NCI-H2196 (cell line): ENCODE data around the gene HMHB1.
"Not testable (repeated sequence)": the region's sequence is repeated elsewhere in the genome, so short reads cannot be mapped to it uniquely, and the experiment has no call there.

Experiments
- DNase-seq: peaks from one replicate; lab custom pipeline; 2025; ENCODE audit not compliant: unreplicated experiment; lab: John Stamatoyannopoulos, UW

The HMHB1 gene

GRCh38 chr5:143801252-143801939 is 10.6 kb upstream of the HMHB1 start:
- DNase-seq, result no peak

GRCh38 chr5:143805861-143806260 is 6.1 kb upstream of the HMHB1 start:
- DNase-seq, result no peak

DNA sequence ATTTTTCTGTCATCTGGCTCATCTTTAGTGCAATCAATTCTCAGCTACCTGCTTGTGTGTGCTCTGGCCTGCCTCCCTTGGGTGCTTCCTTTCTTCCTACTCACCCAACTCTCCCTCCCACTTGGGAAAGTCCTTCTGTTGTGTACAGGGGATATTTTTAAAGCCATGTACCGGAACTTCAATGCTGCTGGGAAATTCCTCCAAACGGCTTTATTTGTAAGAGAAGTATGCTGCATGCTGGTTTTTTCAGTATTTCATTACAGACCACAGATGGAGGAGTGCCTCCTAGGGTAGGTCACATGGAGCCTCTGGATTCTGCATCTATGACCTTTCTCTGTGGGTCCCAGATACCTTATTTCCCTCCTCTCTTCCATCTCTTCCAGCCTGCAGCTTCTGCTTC is 5.4 kb upstream of the HMHB1 start:
- DNase-seq, result no peak

- no peak for DNase-seq
Observed at GRCh38 chr5:143807401-143807800, 4.6 kb upstream of the HMHB1 start.

DNA sequence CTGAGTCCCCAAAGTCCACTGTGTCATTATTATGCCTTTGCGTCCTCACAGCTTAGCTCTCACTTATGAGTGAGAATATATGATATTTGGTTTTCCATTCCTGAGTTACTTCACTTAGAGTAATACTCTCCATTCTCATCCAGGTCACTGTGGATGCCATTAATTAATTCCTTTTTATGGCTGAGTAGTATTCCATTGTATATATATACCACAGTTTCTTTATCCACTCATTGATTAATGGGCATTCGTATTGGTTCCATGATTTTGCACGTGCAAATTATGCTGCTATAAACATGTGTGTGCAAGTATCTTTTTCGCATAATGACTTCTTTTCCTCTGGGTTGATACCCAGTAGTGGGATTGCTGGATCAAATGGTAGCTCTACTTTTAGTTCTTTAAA is 4.4 kb downstream of the HMHB1 start:
- DNase-seq, result not testable (repeated sequence)

DNA sequence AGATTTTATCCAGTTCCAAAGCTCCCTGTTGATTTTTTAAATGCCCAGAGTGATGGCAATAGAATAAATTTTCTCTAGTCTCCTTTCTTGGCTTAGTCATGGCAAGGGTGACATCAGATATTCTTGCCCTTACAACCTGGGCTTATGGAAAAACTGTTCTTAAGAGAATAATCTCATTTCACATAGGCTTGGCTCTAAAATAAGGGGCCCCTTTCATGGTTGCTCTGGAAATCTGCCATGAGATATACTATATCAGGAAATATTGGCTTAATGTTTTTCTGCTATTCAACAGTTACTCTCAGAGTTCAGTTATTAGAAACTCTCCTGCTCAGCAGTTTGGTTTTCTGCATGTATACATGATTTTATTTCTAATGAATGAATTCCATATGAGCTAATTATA is 7.8 kb downstream of the HMHB1 start:
- DNase-seq, result no peak

- no peak for DNase-seq
Observed at GRCh38 chr5:143820451-143820850, 8.5 kb downstream of the HMHB1 start.

DNA sequence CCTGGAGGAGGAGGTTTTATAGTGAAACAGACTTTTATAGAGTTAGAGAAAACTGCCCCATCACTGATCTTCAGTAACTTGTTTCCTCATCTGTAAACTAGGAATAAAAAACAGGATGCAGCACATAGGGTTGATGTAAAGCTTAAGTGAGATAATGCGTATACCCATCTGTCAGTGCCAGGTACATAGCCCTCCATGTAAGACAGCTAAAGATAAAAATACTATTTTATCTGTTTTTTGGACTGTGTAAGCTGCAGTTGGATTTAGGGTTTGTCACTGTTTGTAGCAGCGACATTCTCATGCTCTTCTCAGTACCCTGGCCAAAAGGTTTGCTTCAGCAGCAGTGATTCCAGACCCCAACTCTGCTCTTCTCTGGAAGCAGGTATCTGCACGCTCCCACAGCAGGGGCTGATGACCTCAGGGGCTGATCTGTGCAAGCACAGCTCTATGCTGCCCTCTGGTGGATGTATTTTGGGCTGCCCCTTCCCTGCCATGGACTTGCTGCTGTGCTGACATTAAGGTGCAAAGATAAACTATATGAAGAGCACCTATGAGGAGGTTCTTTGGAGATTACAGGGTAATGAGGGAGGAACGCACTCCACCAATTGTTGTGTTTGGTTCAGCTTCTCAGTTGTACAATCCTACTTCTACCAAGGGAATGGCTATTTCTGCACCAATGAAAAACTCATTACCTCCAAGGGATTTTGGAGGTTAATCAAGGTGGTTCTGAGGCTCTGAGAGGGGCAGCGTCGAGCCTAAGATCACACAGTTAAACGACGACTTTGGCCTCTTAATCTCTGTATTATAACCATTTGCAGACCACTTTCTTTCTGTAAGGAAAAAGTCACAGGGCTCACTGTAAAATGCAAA is 13.1 kb downstream of the HMHB1 start:
- DNase-seq, result peak; percentile 83

DNA sequence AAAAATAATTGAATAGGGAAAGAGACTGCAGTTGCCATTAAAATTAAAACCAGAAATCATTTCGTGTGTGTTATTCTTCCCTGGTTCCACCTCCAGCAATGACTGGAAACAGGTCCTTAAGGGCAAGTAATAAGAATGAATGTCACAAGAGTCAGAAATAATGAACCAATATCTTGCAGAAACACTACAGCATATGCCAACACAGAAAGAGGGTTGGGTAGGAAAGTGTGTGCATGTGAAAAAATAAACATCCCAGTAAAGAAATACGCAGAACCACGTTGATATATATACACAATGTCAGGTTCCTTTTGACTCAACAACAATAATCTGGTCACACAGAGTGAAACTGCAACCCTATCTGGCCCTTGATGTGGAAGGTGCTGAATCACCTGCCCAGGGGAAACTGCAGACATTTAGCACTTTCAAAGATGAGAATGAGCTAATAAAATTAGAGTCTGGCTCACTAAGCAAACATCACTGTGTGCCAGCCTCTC is 15.0 kb downstream of the HMHB1 start:
- DNase-seq, result peak; percentile 76

DNA sequence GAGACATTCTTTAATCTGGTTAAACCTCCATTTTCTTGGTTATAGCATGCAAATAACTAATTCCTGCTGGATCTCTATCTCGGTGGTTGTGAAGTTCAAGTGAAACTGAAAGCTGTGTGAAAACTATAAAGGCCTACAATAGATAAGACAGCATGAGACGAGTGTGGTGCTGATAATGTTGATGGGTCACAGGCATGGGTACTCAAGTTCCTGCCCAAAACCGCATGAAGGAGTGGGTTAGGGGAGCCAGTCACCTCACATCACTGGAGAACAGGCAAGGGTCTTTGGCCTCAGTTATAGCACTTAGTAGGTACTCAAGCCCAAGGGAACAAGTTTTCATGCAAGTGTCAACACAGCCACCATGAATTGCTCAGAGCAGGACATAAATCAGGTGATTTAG is 16.7 kb downstream of the HMHB1 start:
- no peak for DNase-seq

DNA sequence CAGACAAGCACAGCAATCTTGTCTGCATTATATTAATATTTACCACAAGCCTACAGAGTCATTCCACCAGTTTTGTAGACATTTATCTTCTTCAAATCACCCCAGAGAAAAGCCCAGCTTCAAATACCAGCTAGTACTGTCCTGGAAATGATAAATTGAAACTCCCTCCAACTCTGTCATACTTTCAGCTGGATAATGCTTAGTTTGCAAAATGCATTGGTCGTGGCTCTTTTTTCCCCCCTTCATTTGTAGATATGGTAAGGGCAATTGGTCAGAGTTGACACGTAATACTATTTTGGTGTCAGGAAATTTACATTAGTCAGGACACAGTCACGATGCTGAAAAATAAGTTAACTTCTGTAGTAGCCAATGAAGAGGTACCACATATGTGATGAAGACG is 21.2 kb downstream of the HMHB1 start:
- DNase-seq, result no peak

GRCh38 chr5:143835251-143835650 is 23.3 kb downstream of the HMHB1 start:
- no peak for DNase-seq

- DNase-seq, result no peak
Observed at GRCh38 chr5:143836161-143836725, 24.3 kb downstream of the HMHB1 start.

GRCh38 chr5:143837306-143837848 is 25.4 kb downstream of the HMHB1 start:
- DNase-seq, result no peak

DNA sequence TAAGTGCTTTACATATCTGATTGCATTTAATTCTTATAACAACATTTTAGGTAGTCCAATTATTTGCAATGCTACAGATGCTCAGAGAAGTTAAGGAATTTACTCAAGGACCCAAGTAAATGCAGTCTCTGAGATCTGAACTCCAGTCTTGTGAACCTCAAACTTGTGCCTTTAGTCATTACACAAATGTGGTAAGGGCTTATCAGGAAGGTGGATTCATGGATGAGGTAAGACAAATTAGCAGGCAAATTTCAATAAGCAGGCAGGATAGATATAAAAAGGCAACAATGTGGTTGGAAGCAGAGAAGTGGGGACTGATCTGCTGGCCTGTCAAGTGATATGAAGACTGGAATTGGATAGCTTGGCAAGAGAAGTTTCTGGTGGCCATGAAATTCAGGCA is 29.5 kb downstream of the HMHB1 start:
- no peak for DNase-seq

GRCh38 chr5:143842920-143843319 is 31.0 kb downstream of the HMHB1 start:
- DNase-seq, result no peak

DNA sequence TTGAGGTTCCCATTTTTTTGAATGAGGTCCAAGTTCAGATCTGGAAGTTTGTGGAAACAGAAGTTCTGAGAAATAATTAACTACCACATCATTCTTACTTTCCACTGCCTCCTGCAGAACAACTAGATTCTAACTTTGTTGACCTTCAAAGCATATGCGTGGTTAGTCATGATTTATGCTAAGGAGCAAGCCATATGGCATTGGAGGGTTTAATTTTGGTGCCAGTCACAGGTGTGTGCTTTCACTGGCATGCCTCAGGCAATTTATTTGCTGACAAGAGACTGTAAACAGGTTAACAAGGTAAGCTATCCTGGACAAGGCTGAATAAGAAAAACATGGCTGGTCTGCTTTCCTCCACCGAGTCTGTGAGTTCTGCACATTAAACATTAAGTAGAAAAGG is 31.5 kb downstream of the HMHB1 start:
- no peak for DNase-seq

- no peak for DNase-seq
Observed at GRCh38 chr5:143850050-143850683, 38.2 kb downstream of the HMHB1 start.

DNA sequence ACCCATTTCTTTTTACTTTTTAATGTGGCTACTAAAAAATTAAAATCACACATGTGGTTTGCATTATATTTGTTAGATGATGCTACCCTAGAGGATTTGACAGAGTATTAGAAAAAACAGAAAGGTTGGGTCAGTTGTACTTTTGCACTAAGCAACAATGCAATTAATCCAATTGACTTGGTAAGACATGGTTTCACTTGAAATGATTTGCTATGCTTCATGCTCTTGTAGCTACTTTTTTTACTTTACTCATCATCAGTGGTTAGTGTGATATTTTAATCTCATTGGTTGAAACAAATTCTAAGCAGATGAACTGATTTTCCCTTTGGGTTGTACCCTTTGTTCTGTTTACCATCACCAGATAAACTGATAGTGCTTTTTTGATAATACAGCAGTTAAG is 39.4 kb downstream of the HMHB1 start:
- no peak for DNase-seq

GRCh38 chr5:143860211-143860610 is 48.2 kb downstream of the HMHB1 start:
- DNase-seq, result no peak

DNA sequence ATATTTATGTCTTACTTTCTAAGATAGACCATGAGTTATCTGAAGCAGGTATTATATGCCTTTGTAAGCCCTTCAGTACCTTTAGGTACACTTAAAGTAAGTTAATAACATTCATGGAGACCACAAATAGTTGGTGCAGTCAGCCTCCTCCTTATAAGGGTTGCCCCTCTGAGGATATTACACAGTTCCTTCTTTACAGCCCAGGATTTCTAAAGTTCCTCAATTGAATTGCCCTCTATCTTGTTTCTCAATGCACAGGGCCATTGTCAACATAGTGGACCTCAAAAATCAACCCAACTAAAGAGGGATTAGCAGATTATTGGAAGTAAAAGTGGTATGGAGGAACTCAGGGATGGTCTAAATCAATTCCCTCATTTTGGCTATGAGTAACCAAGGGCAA is 50.3 kb downstream of the HMHB1 start:
- DNase-seq, result no peak
